Activated T-helper 2 cell treated with anti-CD3 and anti-CD28 coated beads, Interferon-gamma antibody, Interleukin-2, Interleukin-4, amounts not matched to agents 10 μg/mL and 5 μg/mL and 100 μg/mL, durations not matched to agents 14 hours and 24 hours and 36 hours (primary cell): ENCODE results near the gene EPS8L1. TPM values are rescaled to one million over a fixed set of nuclear protein-coding genes. Genes with fewer than 3 reads are reported as not detected.
"Not testable (repeated sequence)": the region's sequence is repeated elsewhere in the genome, so short reads cannot be mapped to it uniquely, and the experiment has no call there.

ENCODE experiments used
- DNase-seq: peaks from one replicate; pipeline ENCODE4 v3.0.0; 2021; ENCODE audit warnings: low spot score
- H3K27ac Mint-ChIP-seq: one replicate; pipeline ENCODE4 v1.8.0; 2021; ENCODE audit warnings: mixed read lengths
- H3K27me3 Mint-ChIP-seq: one replicate; pipeline ENCODE4 v1.8.0; 2021; ENCODE audit warnings: low read depth, mixed read lengths
- H3K36me3 Mint-ChIP-seq: one replicate; pipeline ENCODE4 v1.8.0; 2021; ENCODE audit warnings: low read depth, mixed read lengths
- H3K4me1 Mint-ChIP-seq: one replicate; pipeline ENCODE4 v1.8.0; 2021; ENCODE audit warnings: low read depth, mixed read lengths
- H3K4me3 Mint-ChIP-seq: one replicate; pipeline ENCODE4 v1.8.0; 2021; ENCODE audit warnings: low read depth, mild to moderate bottlenecking, moderate library complexity, mixed read lengths
- H3K9me3 Mint-ChIP-seq: one replicate; pipeline ENCODE4 v1.8.0; 2021; ENCODE audit warnings: mixed read lengths
- intact Hi-C: fragments of 100-400 bp; cut with micrococcal nuclease; formaldehyde crosslinking; loops from one replicate; pipeline ENCODE4 v1.15.1; 2023
- total RNA-seq: library from RNA; stranded (reverse); gene quantifications from 2 replicates; pipeline ENCODE4 v1.2.3, GENCODE V29; 2022

Gene EPS8L1
- 4.9 and 6.6 TPM in 2 replicates for total RNA-seq

GRCh38 chr19:55075371-55075998, at the start of gene EPS8L1:
Gene EPS8L1, plus strand, starts transcription at chr19:55075869. Its CDS starts 576 bp downstream, at chr19:55076445.
- H3K36me3 Mint-ChIP-seq = peaks cover 4% of the 10 kb centered on the region
- H3K27me3 Mint-ChIP-seq = peaks cover 13% of the 10 kb centered on the region
- H3K4me3 Mint-ChIP-seq = no peak within 1 kb of the TSS
- no peak within 1 kb of the TSS for H3K27ac Mint-ChIP-seq
- no peaks in the 10 kb centered on the region for H3K9me3 Mint-ChIP-seq
- intact Hi-C loops = no loop called here
- DNase-seq = no peak
- H3K4me1 Mint-ChIP-seq = peaks cover 7% of the 10 kb centered on the region

DNA sequence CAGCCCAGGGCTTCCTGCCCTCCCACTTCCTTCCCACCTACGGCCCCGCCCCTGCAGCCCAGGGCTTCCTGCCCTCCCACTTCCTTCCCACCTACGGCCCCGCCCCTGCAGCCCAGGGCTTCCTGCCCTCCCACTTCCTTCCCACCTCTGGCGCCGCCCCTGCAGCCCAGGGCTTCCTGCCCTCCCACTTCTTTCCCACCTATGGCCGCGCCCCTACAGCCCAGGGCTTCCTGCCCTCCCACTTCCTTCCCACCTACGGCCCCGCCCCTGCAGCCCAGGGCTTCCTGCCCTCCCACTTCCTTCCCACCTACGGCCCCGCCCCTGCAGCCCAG, 48.6 kb upstream of the EPS8L1 start:
- H3K27ac Mint-ChIP-seq, intact Hi-C loops, H3K27me3 Mint-ChIP-seq, H3K4me1 Mint-ChIP-seq, DNase-seq, H3K4me3 Mint-ChIP-seq: not testable (repeated sequence)
- Mint-ChIP-seq H3K36me3 (peaks cover 17% of the 10 kb centered on the region), H3K9me3 (peaks cover 33% of the 10 kb centered on the region)

DNA sequence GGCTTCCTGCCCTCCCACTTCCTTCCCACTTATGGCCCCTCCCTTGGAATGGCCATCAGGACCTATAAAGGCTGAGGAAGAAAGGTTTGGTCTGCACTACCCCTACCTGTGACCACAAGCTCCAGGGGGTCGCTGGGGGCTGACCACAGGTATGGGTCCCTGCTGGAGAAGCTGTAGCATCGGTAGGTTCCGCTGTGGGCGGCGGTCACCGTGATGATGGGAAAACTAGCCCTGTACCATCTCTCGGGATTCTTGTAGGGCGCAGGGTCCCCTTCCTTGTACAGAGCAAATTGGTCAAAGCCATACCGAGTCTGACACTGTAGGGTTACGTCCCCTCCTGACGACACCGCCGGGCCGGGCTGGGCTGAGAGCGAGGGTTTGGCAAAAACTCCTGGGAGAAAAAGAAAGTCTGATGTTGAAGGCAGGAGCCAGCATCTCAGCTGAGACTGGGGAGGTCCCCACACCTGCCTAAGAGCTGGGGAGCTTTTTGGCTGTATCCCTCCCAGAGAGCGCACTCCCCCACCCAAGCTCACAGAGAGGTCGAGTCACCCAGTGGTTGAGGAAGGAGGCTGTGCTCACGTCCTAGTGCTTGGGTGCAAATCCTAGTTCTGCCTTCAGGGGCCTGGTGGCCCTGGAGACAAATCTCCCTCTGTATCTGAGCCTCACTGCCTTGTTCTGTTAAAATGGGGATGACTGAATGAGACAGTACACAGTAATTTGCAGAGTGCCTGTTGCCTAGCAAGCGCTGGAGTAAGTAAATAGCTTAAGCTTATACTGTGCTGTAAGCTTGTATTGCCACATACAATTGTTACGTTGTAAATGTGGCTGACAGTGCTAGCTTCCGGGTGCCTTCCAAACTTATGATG, 48.0 kb upstream of the EPS8L1 start:
- intact Hi-C loops = no loop called here
- H3K27ac Mint-ChIP-seq = no peak overlapping the region
- H3K9me3 Mint-ChIP-seq = peaks cover 27% of the 10 kb centered on the region
- H3K4me3 Mint-ChIP-seq = no peak overlapping the region
- no peak for DNase-seq
- H3K36me3 Mint-ChIP-seq = peaks cover 14% of the 10 kb centered on the region
- no peaks in the 10 kb centered on the region for H3K4me1 Mint-ChIP-seq
- no peaks in the 10 kb centered on the region for H3K27me3 Mint-ChIP-seq

GRCh38 chr19:55028757-55029156, 46.9 kb upstream of the EPS8L1 start:
- Mint-ChIP-seq H3K27ac (no peak overlapping the region), H3K9me3 (peaks cover 19% of the 10 kb centered on the region), H3K27me3 (no peaks in the 10 kb centered on the region), H3K4me3 (no peak overlapping the region), H3K36me3 (peaks cover 10% of the 10 kb centered on the region), H3K4me1 (no peaks in the 10 kb centered on the region)
- DNase-seq = no peak
- intact Hi-C loops = no loop called here

DNA sequence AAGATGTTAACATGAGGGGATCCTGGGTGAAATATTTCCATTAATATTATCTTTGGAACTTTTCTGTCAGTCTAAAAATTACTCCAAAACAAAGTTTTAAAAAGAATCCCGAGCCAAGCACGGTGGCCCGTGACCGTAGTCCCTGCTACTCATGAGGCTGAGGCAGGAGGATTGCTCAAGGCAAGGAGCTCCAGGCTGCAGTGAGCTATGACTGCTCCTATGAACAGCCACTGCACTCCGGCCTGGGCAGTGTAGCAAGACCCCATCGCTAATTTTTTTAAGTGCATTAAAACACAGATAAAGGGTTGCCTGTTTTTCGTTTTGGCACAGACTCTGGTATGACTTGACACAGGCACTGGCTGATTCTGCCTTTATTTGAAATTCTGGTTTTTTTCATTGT, 44.5 kb upstream of the EPS8L1 start:
- Mint-ChIP-seq H3K27ac (no peak overlapping the region), H3K36me3 (peaks cover 3% of the 10 kb centered on the region), H3K27me3 (no peaks in the 10 kb centered on the region), H3K4me3 (no peak overlapping the region), H3K9me3 (peaks cover 3% of the 10 kb centered on the region), H3K4me1 (no peaks in the 10 kb centered on the region)
- DNase-seq = no peak
- intact Hi-C loops = no loop called here

GRCh38 chr19:55032170-55032800, 43.4 kb upstream of the EPS8L1 start:
- Mint-ChIP-seq H3K4me3 (no peak overlapping the region), H3K27ac (no peak overlapping the region), H3K9me3 (no peaks in the 10 kb centered on the region), H3K4me1 (no peaks in the 10 kb centered on the region), H3K27me3 (no peaks in the 10 kb centered on the region), H3K36me3 (no peaks in the 10 kb centered on the region)
- intact Hi-C loops = no loop called here
- DNase-seq = no peak

DNA sequence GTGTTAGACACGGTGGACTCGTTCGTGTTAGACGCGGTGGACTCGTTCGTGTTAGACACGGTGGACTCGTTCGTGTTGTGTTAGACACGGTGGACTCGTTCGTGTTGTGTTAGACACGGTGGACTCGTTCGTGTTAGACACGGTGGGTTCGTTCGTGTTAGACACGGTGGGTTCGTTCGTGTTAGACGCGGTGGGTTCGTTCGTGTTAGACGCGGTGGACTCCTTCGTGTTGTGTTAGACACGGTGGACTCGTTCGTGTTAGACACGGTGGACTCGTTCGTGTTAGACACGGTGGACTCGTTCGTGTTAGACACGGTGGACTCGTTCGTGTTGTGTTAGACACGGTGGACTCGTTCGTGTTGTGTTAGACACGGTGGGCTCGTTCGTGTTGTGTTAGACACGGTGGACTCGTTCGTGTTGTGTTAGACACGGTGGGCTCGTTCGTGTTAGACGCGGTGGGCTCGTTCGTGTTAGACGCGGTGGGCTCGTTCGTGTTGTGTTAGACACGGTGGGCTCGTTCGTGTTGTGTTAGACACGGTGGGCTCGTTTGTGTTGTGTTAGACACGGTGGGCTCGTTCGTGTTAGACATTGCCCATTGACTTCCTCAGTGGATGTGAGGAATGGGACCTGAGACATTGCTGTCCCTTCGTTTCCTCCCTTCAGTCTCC, 42.6 kb upstream of the EPS8L1 start:
- H3K9me3 Mint-ChIP-seq, H3K4me3 Mint-ChIP-seq, H3K27me3 Mint-ChIP-seq, H3K4me1 Mint-ChIP-seq, DNase-seq, H3K27ac Mint-ChIP-seq, H3K36me3 Mint-ChIP-seq, intact Hi-C loops: not testable (repeated sequence)

GRCh38 chr19:55034751-55035150, 40.9 kb upstream of the EPS8L1 start:
- no peaks in the 10 kb centered on the region for H3K9me3 Mint-ChIP-seq
- peaks cover under 1% of the 10 kb centered on the region for H3K36me3 Mint-ChIP-seq
- no peak overlapping the region for H3K4me3 Mint-ChIP-seq
- H3K27ac Mint-ChIP-seq = no peak overlapping the region
- no peaks in the 10 kb centered on the region for H3K27me3 Mint-ChIP-seq
- no peak for DNase-seq
- intact Hi-C loops = no loop called here
- H3K4me1 Mint-ChIP-seq = no peaks in the 10 kb centered on the region

GRCh38 chr19:55036058-55036457, 39.6 kb upstream of the EPS8L1 start:
- Mint-ChIP-seq H3K4me3 (no peak overlapping the region), H3K27ac (no peak overlapping the region), H3K27me3 (no peaks in the 10 kb centered on the region), H3K4me1 (no peaks in the 10 kb centered on the region), H3K36me3 (peaks cover 7% of the 10 kb centered on the region), H3K9me3 (no peaks in the 10 kb centered on the region)
- intact Hi-C loops = no loop called here
- DNase-seq = no peak

DNA sequence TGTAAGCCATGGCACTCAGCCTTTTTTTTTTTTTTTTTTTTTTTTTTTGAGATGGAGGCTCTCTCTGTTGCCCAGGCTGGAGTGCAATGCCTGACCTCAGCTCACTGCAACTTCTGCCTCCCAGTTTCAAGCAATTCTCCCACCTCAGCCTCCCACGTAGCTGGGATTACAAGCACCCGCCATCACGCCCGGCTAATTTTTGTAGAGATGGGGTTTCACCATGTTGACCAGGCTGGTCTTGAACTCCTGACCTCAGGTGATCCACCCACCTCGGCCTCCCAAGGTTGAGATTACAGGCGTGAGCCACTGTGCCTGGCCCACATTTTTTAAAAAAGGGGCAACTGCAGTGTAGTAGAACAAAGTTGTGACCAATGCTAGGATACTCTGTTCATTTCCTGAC, 38.1 kb upstream of the EPS8L1 start:
- H3K27ac Mint-ChIP-seq, intact Hi-C loops, DNase-seq, H3K27me3 Mint-ChIP-seq, H3K9me3 Mint-ChIP-seq, H3K4me3 Mint-ChIP-seq: not testable (repeated sequence)
- H3K36me3 Mint-ChIP-seq = peaks cover 22% of the 10 kb centered on the region
- H3K4me1 Mint-ChIP-seq = peaks cover 15% of the 10 kb centered on the region

DNA sequence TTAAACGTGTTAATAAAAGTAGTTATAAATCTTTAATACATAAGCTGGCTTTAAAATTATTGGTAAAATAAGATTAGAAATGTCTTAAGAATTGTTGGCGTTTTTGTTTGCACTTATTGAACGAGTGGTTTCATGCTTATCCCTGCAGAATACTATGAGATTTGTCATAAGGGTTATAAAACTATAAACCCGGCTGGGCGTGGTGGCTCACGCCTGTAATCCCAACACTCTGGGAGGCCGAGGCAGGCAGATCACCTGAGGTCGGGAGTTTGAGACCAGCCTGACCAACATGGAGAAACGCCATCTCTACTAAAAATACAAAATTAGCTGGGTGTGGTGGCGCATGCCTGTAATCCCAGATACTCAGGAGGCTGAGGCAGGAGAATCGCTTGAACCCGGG, 35.0 kb upstream of the EPS8L1 start:
- H3K27ac Mint-ChIP-seq, H3K27me3 Mint-ChIP-seq, intact Hi-C loops, H3K9me3 Mint-ChIP-seq, H3K4me3 Mint-ChIP-seq, DNase-seq: not testable (repeated sequence)
- H3K36me3 Mint-ChIP-seq = peaks cover 41% of the 10 kb centered on the region
- H3K4me1 Mint-ChIP-seq = peaks cover 18% of the 10 kb centered on the region

DNA sequence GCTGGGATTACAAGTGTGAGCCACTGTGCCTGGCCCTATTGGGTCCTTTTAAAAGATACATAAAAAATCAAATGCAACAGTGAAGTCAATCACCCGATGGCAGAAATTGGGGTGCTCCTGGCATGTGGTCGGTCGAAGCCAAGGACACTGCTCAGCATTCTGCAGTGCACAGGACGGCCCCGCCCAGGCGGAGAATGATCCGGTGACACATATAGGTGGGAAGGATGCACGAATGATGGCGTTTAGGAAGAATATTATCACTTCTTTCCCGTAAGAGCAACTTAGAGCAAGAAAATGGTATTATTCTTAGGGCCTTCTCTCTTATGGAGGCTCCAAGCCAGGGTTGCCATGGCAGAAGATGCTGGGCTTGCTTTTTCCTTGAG, 34.4 kb upstream of the EPS8L1 start:
- H3K4me1 Mint-ChIP-seq = peaks cover 18% of the 10 kb centered on the region
- peak overlapping the region; percentile 81 for H3K27ac Mint-ChIP-seq
- intact Hi-C loops = no loop called here
- peak overlapping the region; percentile 71 for H3K4me3 Mint-ChIP-seq
- no peaks in the 10 kb centered on the region for H3K27me3 Mint-ChIP-seq
- DNase-seq = no peak
- H3K36me3 Mint-ChIP-seq = peaks cover 41% of the 10 kb centered on the region
- no peaks in the 10 kb centered on the region for H3K9me3 Mint-ChIP-seq
